Urinary bladder (tissue), 4 donors: ENCODE measurements around the gene BEND2. TPM values are rescaled to one million over a fixed set of nuclear protein-coding genes. Genes with fewer than 3 reads are reported as not detected.
"Not testable (repeated sequence)": the region's sequence is repeated elsewhere in the genome, so short reads cannot be mapped to it uniquely, and the experiment has no call there.

Experiments used
- DNase-seq: peaks from one replicate; pipeline ENCODE4 v3.0.0-alpha.2; 2015; ENCODE audit errors: extremely low spot score
- H3K27ac ChIP-seq: one replicate; pipeline ENCODE4 v1.5.1; 2013; ENCODE audit warnings: low read depth, mild to moderate bottlenecking, moderate library complexity
- H3K36me3 ChIP-seq: one replicate; pipeline ENCODE4 v1.6.1; 2013; ENCODE audit warnings: mild to moderate bottlenecking, moderate library complexity; ENCODE audit not compliant: insufficient read depth
- H3K4me1 ChIP-seq: one replicate; pipeline ENCODE4 v1.6.1; 2013; ENCODE audit warnings: mild to moderate bottlenecking, moderate library complexity; ENCODE audit not compliant: insufficient read depth
- H3K4me3 ChIP-seq: one replicate; pipeline ENCODE4 v1.5.1; 2013; ENCODE audit warnings: low read depth, low read length
- WGBS: extraction: QIAGEN DNeasy Blood & Tissue Kit; methylation state at CpG from one replicate; pipeline ENCODE4 v1.1.7; 2013; 5-methylcytosine and 5-hydroxymethylcytosine counted together
- polyA plus RNA-seq: library from polyadenylated mRNA; stranded (reverse); fragments of 200-250 nt; gene quantifications from one replicate; pipeline ENCODE4 v1.2.3, GENCODE V29; 2013
- total RNA-seq: library from RNA; depleted of rRNA; stranded (reverse); fragments of >200 nt; gene quantifications from one replicate; pipeline ENCODE4 v1.2.3, GENCODE V29; 2014
- donor health status: healthy with polysubstance abuse.
- donor health status: healthy.

BEND2 gene
- not detected for total RNA-seq
- not detected for polyA plus RNA-seq

GRCh38 chrX:18220786-18221185 lies at the start of gene BEND2:
TSS of gene BEND2 (minus strand) at chrX:18220886. CDS start at chrX:18220750, 136 bp downstream.
- H3K36me3 ChIP-seq, result no peaks in the 10 kb centered on the region

GRCh38 chrX:18255059-18255458 lies 34.4 kb upstream of the BEND2 start:
- Histone ChIP-seq H3K4me1 (no peaks in the 10 kb centered on the region), H3K27ac (no peak overlapping the region), H3K4me3 (no peak overlapping the region), H3K36me3 (no peaks in the 10 kb centered on the region)
- WGBS, result 97% methylated on average over 1 of the region's 1 CpG
- no peak for DNase-seq

More at GRCh38 chrX:18220786-18221185, at the start of gene BEND2:
- Histone ChIP-seq H3K4me3 (no peak within 1 kb of the TSS), H3K4me1 (no peaks in the 10 kb centered on the region), H3K27ac (no peak within 1 kb of the TSS)
- WGBS, result 96% methylated on average over 19 of the region's 19 CpGs
- no peak for DNase-seq

GRCh38 chrX:18252644-18253359 lies 32.1 kb upstream of the BEND2 start:
- 49% methylated on average over 3 of the region's 3 CpGs for WGBS
- Histone ChIP-seq H3K36me3 (no peaks in the 10 kb centered on the region), H3K27ac (no peak overlapping the region), H3K4me1 (no peaks in the 10 kb centered on the region), H3K4me3 (no peak overlapping the region)
- no peak for DNase-seq

GRCh38 chrX:18229646-18230045 lies 9.0 kb upstream of the BEND2 start:
- H3K27ac ChIP-seq, H3K4me1 ChIP-seq, H3K36me3 ChIP-seq, H3K4me3 ChIP-seq, DNase-seq: not testable (repeated sequence)
- 62% methylated on average over 18 of the region's 21 CpGs for whole genome bisulfite sequencing

- no peaks in the 10 kb centered on the region for H3K36me3 ChIP-seq
- no peaks in the 10 kb centered on the region for H3K4me1 ChIP-seq
- whole genome bisulfite sequencing, result 82% methylated on average over 14 of the region's 14 CpGs
- DNase-seq, result no peak
- H3K27ac ChIP-seq, result no peak overlapping the region
- no peak overlapping the region for H3K4me3 ChIP-seq
Measured at GRCh38 chrX:18228069-18228468, 7.4 kb upstream of the BEND2 start.

- DNase-seq, result no peak
- Histone ChIP-seq H3K4me1 (no peaks in the 10 kb centered on the region), H3K36me3 (no peaks in the 10 kb centered on the region), H3K27ac (no peak overlapping the region), H3K4me3 (no peak overlapping the region)
- WGBS, result 91% methylated on average over 7 of the region's 7 CpGs
Measured at GRCh38 chrX:18227458-18227857, 6.8 kb upstream of the BEND2 start.

GRCh38 chrX:18210470-18210869 lies 10.2 kb downstream of the BEND2 start:
- Histone ChIP-seq H3K4me1 (no peaks in the 10 kb centered on the region), H3K4me3 (no peak overlapping the region), H3K36me3 (no peaks in the 10 kb centered on the region), H3K27ac (no peak overlapping the region)
- peak; percentile 4 for DNase-seq
- whole genome bisulfite sequencing, result 15% methylated on average over 2 of the region's 2 CpGs

GRCh38 chrX:18206657-18207056 lies 14.0 kb downstream of the BEND2 start:
- H3K4me1 ChIP-seq, result no peaks in the 10 kb centered on the region
- WGBS, result 91% methylated on average over 8 of the region's 8 CpGs
- no peak overlapping the region for H3K4me3 ChIP-seq
- H3K36me3 ChIP-seq, result no peaks in the 10 kb centered on the region
- DNase-seq, result no peak
- no peak overlapping the region for H3K27ac ChIP-seq

- H3K4me1 ChIP-seq, result no peaks in the 10 kb centered on the region
- no peak for DNase-seq
- no peak overlapping the region for H3K4me3 ChIP-seq
- no peaks in the 10 kb centered on the region for H3K36me3 ChIP-seq
- WGBS, result 81% methylated on average over 5 of the region's 5 CpGs
- no peak overlapping the region for H3K27ac ChIP-seq
Measured at GRCh38 chrX:18203631-18204030, 17.1 kb downstream of the BEND2 start.

- Histone ChIP-seq H3K4me3 (no peak overlapping the region), H3K36me3 (no peaks in the 10 kb centered on the region), H3K4me1 (no peaks in the 10 kb centered on the region), H3K27ac (no peak overlapping the region)
- no peak for DNase-seq
- 59% methylated on average over 1 of the region's 1 CpG for WGBS
Measured at GRCh38 chrX:18194688-18195087, 26.0 kb downstream of the BEND2 start.

GRCh38 chrX:18179446-18179845 lies 41.2 kb downstream of the BEND2 start:
- DNase-seq, result no peak
- no peak overlapping the region for H3K27ac ChIP-seq
- WGBS, result 89% methylated on average over 4 of the region's 4 CpGs
- no peak overlapping the region for H3K4me3 ChIP-seq
- H3K4me1 ChIP-seq, result no peaks in the 10 kb centered on the region
- no peaks in the 10 kb centered on the region for H3K36me3 ChIP-seq

- H3K4me3 ChIP-seq, result no peak overlapping the region
- H3K4me1 ChIP-seq, result no peaks in the 10 kb centered on the region
- no peaks in the 10 kb centered on the region for H3K36me3 ChIP-seq
- WGBS, result 41% methylated on average over 5 of the region's 5 CpGs
- H3K27ac ChIP-seq, result no peak overlapping the region
- no peak for DNase-seq
Measured at GRCh38 chrX:18174971-18175370, 45.7 kb downstream of the BEND2 start.

GRCh38 chrX:18174209-18174608 lies 46.5 kb downstream of the BEND2 start:
- H3K27ac ChIP-seq, result no peak overlapping the region
- 91% methylated on average over 7 of the region's 7 CpGs for WGBS
- no peaks in the 10 kb centered on the region for H3K36me3 ChIP-seq
- DNase-seq, result no peak
- no peaks in the 10 kb centered on the region for H3K4me1 ChIP-seq
- no peak overlapping the region for H3K4me3 ChIP-seq

- DNase-seq, result no peak
- no peak overlapping the region for H3K4me3 ChIP-seq
- H3K36me3 ChIP-seq, result no peaks in the 10 kb centered on the region
- H3K4me1 ChIP-seq, result no peaks in the 10 kb centered on the region
- 77% methylated on average over 7 of the region's 7 CpGs for WGBS
- no peak overlapping the region for H3K27ac ChIP-seq
Measured at GRCh38 chrX:18173494-18174180, 47.0 kb downstream of the BEND2 start.
